NCI-H2196 (cell line): Measurements from ENCODE around the gene TRIB2.
A peak's percentile ranks its signal among the peaks of the same experiment; 100 is the strongest.

ENCODE experiments used
- DNase-seq: peaks from one replicate; lab custom pipeline; 2025; ENCODE audit not compliant: unreplicated experiment; lab: John Stamatoyannopoulos, UW

TRIB2 gene

DNA sequence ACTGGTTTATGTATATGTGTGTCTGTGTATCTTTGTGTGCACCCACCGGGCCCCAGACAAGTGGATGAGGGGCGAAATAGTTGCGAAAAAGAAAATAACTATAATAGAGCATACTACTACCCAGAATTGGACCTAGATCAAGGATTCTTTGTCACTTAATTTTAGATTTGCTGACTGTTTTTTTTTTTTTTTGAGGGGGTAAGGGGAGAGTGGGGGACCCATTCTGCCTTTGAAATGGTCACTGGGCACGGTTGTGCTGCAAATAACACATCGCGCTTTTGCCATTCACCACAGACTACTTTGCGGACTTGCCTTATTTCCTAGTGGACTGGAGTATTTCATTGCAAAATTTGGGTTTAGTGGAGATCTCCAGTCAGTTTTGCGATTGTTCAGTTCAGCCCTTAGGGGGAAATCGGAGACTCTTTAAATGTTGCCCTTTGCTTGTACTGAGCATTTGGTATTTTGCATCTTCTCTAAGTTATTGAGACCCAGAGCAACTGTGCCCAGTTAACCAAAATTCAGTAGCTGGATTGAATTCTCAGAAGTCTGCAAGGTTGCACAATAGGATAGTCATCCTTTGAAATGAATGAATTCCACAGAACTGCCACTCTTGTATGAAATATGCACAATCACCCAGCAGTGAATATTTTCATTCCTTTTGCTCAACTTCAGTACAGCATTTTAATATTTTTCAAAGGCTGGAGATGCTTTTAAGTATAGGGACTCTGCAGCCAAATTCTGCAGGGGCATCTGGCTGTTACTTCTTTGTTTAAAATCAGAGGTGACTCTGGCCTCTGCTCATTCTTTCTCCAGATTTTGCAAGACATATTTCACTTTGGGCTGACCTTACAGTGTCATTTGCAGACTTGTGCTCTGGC is 2.9 kb downstream of the TRIB2 start:
- no peak for DNase-seq

- no peak for DNase-seq
Measured at GRCh38 chr2:12720278-12720620, 3.5 kb downstream of the TRIB2 start.

- no peak for DNase-seq
Measured at GRCh38 chr2:12720754-12721378, 4.1 kb downstream of the TRIB2 start.

- no peak for DNase-seq
Measured at GRCh38 chr2:12721566-12722446, 5.1 kb downstream of the TRIB2 start.

DNA sequence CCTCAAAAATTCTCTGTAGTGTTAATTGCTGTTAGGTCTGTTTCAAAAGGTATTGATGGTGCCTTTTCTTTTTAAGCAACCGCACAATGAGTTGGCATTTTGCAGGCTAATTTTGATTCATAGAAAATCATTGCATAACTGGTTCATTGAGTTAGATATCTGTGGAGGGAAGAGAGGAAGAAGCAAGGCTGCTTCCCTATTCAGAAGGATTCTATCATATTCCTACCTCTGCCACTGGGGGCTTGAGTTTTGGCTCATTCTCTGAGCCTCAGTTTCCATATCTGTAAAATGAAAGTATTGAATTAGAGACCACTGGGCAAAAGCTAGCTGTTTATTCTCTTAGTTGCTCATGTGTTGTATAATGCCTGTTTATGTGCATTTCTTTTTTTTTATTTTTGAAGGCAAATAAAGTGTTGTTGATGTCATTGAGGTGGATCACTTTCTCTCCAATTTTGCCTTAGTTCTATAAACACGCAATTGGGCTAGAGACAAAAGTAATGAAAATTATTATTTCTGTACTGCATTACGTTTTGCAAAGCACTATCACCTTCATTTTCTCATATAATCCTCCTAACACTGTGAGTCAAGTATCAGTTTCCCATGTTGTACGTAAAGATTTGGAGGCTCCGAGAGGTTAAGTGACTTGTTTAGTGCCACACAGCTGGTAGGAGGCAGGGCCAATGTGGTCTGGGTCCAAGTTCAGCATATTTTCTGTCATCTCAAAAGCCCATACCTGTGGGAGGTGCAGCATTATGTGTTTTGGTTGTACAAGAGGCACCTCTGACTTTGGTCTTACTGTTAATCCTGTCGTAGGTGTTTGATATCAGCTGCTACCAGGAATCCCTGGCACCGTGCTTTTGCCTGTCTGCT is 5.9 kb downstream of the TRIB2 start:
- DNase-seq: no peak

DNA sequence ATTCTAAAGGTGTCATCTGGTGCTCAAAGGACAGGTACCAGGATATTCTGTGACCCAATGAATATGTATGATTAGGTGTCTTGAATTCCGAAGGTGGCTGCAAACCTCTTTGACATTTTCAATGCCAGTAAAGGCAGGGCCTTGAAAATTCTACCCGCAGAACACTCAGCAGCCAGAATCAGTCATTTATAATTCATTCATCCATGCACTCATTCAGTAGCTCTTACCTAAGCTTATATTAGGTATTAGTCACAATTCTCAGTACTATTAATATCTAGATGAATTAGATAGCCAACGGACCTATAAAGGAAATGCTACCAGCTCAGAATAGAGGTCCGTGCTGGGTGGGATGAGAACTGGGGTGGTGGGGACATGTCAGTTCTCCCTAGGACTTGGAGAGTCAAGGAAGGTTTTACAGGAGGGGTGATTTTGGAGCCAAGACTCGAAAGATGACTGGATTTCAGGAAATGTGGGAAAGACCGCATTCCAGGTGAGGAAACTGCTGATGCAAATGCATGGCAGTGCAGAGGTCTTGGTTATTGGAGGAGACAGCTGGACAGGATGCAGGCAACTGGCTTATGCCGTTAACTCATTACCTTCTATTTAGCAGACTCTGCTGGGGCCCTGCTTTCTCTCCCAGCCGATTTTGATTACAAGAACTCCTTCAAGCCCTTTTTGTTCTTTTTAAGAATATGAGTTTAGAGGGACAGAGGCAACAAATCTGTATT is 7.2 kb downstream of the TRIB2 start:
- DNase-seq: no peak

DNA sequence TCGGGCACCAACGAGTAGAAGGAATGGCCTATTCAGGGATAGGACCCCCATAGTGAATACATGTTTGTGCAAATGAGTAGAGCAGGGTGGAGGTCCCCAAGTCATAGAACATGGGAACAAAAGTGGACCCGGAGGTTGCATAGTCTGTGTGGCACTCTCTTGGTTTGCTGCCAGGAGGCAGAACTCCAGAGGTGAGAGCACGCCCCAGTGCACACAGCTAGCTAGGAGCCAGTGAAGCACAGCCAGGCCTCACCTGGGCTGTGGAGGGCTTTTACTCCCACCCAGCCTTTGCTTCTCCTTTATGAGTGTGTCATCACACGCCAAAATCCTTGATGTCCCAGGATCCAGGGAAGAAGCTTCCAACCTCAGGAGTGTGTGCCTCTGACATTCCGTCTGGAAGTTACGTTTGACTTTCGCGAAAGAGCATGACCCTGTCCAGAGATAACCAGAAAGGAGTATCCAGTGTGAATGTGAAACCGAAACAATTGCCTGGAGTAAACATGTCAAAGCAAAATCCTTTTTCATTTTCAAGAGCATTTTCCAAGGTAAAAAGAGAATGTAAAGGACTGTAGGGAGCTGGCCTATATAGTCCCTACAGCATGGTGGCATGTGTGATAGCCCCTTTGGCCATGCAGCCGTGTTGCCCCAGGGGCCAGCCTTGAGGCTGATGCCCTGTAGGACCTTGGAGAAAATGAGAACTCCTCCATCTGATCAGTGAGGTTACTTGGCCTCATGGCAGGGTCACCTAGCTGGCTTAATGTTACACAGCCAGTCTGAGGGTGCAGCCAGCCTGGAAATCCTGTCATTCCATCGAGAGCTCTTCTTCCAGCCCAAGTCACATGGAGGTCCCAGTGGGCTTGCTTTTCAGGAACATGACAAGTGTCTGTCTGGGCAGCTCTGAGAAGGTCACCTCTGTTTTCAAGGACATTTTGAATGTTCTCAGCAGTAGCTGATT is 8.8 kb downstream of the TRIB2 start:
- no peak for DNase-seq

GRCh38 chr2:12726271-12726670 is 9.5 kb downstream of the TRIB2 start:
- no peak for DNase-seq

DNA sequence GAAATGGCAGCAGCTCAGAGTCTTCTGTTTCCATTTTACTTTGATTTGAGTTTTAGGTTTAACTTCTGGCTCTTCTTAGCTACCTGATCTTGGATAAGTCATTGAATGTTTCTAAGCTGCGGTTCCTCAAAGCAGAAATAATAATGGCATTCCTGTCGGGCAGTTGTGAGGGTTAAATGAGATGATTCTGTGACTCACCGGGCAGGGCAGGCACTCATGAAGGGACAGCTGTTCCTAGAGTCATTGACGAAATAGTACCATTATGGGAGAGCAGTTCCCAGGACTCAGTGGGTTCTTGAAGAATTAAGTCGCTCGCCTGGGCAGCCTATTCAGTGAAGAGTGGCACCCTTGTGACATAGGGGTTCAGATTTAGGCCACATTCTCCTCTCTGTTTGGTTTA is 10.3 kb downstream of the TRIB2 start:
- DNase-seq: no peak

DNA sequence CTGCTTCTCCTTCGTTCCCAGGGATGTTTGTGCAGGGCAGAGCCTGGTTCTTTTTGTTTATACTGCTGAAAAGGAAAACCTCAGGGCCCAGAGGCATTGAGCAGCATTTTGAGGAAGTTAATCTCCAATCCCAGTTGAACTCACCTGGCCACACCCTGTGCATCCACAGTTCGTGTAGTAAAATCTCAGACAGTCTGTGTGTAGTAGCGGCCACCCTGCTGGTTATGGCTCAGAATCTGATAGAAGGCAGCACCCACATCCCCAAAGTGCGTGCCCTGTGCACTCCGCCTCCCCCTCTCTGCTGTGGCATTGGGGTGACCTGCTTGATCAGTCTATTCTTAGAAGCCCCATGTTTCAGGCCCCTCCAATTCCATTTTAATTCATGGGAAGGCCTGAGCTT is 10.9 kb downstream of the TRIB2 start:
- DNase-seq: no peak

DNA sequence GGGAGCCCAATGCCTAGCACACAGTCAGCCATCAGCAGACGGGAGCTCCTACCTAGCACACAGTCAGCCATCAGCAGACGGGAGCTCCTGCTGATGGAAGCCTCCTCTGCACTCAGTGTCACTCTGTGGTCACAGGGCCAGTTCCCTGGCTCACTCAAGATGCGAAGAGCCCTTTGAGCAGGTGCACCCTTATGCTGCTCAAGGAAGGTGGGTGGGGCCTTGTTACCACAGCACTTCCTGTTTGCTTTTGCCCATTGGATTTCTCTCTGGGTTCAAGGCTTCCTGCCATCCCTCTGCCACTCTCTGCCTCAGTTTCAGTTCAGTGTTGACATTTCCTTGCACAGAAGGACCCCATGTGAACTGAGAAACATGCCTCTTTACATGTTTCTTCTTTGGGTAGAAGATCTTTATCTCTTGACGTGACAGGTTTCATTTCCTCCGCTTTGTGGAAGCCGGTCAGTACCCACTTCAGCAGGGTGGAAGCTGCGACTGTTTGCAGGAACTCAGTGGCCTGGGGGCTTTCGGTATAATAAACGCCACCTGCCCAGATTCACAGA is 11.6 kb downstream of the TRIB2 start:
- no peak for DNase-seq

DNA sequence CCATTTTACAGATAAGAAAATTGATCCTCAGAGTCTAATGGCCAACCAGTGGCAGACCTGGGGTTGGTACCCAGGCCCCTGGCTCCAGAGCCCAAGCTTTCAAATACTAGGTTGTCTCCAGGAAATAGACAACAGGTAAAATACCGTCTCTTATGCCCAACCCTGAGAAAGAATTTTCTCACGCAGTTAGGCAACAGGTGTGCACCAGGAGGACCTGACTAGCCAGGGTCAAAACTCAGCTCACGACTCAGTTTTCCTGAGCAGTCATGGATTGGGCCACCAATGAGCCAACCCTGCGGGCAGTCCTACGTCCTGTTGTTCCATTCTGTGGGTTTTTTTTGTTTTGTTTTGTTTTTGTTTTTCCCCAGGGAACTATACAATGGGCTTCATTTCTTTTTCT is 13.5 kb downstream of the TRIB2 start:
- no peak for DNase-seq

DNA sequence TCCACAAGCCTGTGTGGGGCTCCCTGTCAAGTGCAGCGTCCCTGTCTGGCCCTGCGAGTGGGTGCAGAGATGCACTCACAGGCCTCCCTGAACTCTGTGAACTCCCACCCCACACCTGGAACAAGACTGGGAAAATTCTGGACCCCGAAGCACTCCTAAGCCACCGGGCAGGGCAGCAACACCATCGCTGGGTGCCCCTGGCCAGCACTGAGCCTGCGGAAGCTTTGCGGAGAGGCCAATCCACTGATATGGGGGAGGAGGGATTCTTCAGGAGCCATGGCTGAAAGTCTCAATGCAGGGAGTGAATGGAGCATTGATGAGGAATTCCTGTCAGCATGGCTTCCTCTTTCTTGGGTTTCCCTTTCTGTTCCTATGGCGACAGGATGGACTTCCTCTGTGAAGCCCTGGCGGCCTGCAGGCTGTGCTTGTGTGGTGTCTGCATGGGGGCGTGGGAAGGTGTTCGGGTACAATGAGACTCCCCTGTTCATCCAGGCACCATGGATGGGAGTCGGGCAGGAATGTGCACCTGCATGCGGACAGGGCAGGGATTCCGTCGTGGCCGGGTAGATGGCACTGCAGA is 15.1 kb downstream of the TRIB2 start:
- no peak for DNase-seq

DNA sequence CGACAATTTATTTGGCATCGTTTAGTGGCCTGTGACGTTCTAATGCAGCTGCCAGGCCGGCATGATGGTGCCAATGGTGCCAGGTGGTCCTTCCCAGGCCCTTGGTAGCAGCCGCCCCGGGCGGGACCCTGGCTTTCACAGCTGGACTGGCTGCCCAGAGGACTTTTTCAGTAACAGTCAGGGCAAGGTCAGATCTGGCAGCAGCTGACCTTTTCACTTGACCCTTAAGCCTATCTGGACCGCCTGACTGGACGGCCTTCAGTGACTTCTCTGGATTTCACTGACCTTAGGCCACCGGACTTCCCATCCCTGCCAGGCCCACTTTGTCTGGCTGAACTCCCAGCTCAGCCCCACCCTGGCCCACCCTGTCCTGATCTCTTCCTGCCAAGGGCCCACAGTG is 15.9 kb downstream of the TRIB2 start:
- no peak for DNase-seq

DNA sequence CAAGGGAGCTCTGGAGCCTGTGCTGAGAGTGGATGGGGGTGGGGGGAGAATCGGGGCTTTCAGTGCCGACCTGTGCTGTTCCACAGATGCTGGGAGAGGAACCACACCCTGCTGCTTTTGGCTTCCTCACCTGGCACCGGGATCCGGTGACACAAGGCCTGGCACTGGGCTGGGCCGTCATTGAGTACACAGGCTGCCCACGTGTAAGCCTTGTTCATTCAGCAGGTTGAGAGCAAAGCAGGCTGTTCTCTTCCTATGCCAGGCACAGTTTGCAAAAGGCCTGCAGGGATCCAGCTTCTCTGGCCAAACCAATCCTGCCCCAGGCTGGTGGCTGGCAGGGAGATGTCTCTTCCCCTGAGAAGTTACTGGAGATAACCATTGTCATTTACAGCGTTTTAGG is 17.1 kb downstream of the TRIB2 start:
- peak; percentile 34 for DNase-seq

- no peak for DNase-seq
Measured at GRCh38 chr2:12734914-12735654, 18.3 kb downstream of the TRIB2 start.

GRCh38 chr2:12737297-12737696 is 20.6 kb downstream of the TRIB2 start:
- DNase-seq: no peak
